ENCODE measurements around the gene TSPAN9. TPM values are rescaled to one million over a fixed set of nuclear protein-coding genes. Genes with fewer than 3 reads are reported as not detected.

Gene TSPAN9
- total RNA-seq, 2 experiments from 2014 or later = 0.07 TPM; not detected in 1

DNA sequence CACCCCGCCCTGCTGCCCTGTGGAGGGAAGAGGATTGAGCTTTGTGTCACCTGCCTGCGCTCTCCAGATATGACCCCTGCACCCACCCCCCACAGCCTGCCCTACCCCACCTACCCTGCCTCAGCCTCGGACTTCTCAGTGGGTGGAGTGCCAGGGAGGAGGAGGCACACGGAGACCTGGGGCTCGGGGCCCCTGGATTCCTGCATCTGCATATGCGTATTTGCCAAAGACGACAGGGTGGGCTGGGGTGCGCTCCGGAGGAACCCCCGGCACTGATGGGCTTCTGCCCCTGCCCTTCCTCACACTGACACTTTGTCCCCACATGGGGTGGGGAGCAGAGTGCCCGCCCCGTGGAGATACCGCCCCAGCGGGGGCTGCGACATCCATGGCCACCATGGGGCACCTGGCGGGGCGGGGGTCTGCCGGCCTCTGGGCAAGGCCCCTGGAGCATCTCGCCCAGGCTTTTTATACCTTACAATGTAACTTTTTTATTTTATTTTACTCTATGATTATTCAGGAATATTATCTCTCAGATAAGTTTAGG is 206.0 kb downstream of the TSPAN9 start:
- POLR2A ChIA-PET = no interaction called here
- intact Hi-C loops (cut with micrococcal nuclease) = no loop called here
- Mint-ChIP-seq H3K9me3 (no peaks in the 10 kb centered on the region), H3K36me3 (ENCODE audit: low read depth) (no peaks in the 10 kb centered on the region), H3K4me3 (no peak overlapping the region), H3K4me1 (ENCODE audit: low read depth) (no peaks in the 10 kb centered on the region), H3K27me3 (peaks cover 3% of the 10 kb centered on the region), H3K27ac (no peak overlapping the region)
- DNase-seq (no peak), ATAC-seq (no peak)
- CTCF ChIA-PET = interaction anchor here (0.6 to 2.1 kb wide), 3 partner anchors 17 to 1640 kb away, joined by 3 to 5 read pairs (median 4); no protein-coding TSS in a partner anchor
- TF ChIP-seq, protein P1, sequence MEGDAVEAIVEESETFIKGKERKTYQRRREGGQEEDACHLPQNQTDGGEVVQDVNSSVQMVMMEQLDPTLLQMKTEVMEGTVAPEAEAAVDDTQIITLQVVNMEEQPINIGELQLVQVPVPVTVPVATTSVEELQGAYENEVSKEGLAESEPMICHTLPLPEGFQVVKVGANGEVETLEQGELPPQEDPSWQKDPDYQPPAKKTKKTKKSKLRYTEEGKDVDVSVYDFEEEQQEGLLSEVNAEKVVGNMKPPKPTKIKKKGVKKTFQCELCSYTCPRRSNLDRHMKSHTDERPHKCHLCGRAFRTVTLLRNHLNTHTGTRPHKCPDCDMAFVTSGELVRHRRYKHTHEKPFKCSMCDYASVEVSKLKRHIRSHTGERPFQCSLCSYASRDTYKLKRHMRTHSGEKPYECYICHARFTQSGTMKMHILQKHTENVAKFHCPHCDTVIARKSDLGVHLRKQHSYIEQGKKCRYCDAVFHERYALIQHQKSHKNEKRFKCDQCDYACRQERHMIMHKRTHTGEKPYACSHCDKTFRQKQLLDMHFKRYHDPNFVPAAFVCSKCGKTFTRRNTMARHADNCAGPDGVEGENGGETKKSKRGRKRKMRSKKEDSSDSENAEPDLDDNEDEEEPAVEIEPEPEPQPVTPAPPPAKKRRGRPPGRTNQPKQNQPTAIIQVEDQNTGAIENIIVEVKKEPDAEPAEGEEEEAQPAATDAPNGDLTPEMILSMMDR (IDR thresholded peaks at IDR 0.05) = no peak

DNA sequence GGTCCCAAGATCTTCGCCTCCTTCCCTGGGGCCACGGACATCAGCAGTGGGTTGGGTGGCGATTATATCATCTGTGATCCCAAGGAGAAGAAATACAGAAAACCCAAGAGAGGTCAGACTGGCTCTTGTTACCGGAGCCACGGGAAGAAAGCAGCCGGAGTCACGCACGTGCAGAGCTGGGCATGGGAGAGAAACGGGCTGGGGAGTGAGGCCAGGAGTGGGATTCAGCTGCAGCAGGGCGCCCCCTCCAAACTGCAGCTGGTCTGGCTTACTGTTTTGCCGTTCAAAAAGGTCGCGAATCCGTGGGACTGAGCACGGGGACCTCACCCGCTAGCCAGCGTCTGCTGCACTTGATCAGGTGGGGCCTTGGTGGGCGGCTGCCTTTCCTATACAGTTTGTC is 207.2 kb downstream of the TSPAN9 start:
- CTCF ChIA-PET = interaction anchor here (1.0 to 1.4 kb wide), 2 partner anchors 9 to 16 kb away, joined by 4 to 7 read pairs; no protein-coding TSS in a partner anchor

DNA sequence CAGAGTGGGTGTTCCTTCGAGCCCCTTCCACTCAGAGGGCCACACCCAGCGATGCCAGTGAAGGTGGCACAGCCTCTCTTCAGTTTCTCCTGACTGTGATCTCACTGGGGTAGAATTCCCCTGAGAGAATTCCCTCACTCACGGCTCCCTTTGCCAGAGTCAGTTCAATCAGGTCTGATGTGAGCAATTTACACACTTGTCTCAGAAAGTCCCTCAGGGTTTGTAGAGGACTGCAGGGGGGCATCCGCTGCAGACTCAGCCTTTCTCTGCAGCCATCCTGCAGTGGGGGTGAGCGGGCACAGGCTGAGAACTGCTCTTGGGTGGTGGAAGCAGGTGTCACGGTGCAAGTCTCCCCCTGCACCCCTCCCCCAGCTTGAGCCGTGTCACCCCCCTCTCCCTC is 208.4 kb downstream of the TSPAN9 start:
- Mint-ChIP-seq H3K27ac (no peak overlapping the region), H3K9me3 (no peaks in the 10 kb centered on the region), H3K36me3 (ENCODE audit: low read depth) (no peaks in the 10 kb centered on the region), H3K4me1 (ENCODE audit: low read depth) (no peaks in the 10 kb centered on the region), H3K27me3 (no peaks in the 10 kb centered on the region), H3K4me3 (no peak overlapping the region)
- ChIA-PET CTCF (interaction anchor here (1.4 kb wide), 1 partner anchor 11 kb away, joined by 7 read pairs; no protein-coding TSS in a partner anchor), POLR2A (no interaction called here)
- no peak for DNase-seq
- intact Hi-C loops (cut with micrococcal nuclease) = no loop called here
- ATAC-seq = no peak
- TF ChIP-seq, protein P1 (IDR thresholded peaks at IDR 0.05) = no peak

More for the DNA sequence above, 207.2 kb downstream of the TSPAN9 start:
- Mint-ChIP-seq H3K4me3 (no peak overlapping the region), H3K27me3 (no peaks in the 10 kb centered on the region), H3K4me1 (ENCODE audit: low read depth) (no peaks in the 10 kb centered on the region), H3K9me3 (no peaks in the 10 kb centered on the region), H3K36me3 (ENCODE audit: low read depth) (no peaks in the 10 kb centered on the region), H3K27ac (no peak overlapping the region)
- DNase-seq (no peak), ATAC-seq (no peak)
- TF ChIP-seq, protein P1 (IDR thresholded peaks at IDR 0.05) = no peak
- POLR2A ChIA-PET = no interaction called here
- intact Hi-C loops (cut with micrococcal nuclease) = no loop called here

DNA sequence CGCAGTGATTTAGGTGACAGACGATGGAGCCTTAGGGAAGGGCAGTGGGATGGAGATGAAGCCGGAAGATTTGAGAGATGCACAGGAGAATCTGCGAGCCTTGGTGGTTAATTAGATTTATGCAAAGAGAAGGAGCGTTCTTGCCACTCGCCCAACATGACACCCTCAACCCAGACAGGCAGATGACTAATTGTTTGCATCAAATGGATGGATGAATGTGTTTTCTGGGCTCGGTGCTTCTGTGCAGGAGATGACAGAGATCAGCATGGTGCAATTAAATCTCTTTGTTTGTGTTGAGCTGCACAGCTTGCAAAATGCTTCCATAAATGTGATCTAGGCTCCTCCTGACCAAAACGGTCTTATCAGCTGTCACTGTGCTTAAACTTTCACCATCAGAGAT is 211.5 kb downstream of the TSPAN9 start:
- DNase-seq (no peak), ATAC-seq (no peak)
- ChIA-PET CTCF (interaction anchor here (1.1 to 4.7 kb wide), 3 partner anchors 11 to 515 kb away, joined by 5 to 36 read pairs (median 6); no protein-coding TSS in a partner anchor), POLR2A (no interaction called here)
- intact Hi-C loops (cut with micrococcal nuclease) = no loop called here
- no peak overlapping the region for H3K4me3 Mint-ChIP-seq
- TF ChIP-seq, protein P1 (IDR thresholded peaks at IDR 0.05) = no peak
- no peak overlapping the region for H3K27ac Mint-ChIP-seq
- no peaks in the 10 kb centered on the region for H3K9me3 Mint-ChIP-seq
- H3K4me1 Mint-ChIP-seq (ENCODE audit: low read depth) = no peaks in the 10 kb centered on the region
- H3K36me3 Mint-ChIP-seq (ENCODE audit: low read depth) = no peaks in the 10 kb centered on the region
- H3K27me3 Mint-ChIP-seq = no peaks in the 10 kb centered on the region

DNA sequence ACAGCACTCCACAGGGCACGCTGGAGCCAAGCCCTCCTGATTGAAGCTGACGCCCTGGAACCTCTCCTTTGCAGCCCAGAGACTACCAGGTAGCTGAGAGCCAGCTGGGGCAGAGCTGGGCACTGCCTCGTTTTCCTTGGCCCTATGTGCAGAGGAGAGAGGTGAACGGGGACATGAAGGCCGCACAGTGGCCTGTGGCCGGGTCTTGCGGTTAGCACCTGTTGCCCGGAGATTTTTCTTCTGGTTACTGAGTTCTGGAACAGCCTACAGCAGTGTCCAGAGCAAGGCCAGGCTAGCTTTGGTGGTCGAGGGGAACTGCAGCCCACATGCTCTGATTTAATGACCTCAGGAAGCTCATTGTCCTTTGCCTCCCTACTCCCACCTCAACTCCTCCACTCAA is 212.5 kb downstream of the TSPAN9 start:
- ATAC-seq (no peak), DNase-seq (no peak)
- intact Hi-C loops (cut with micrococcal nuclease) = no loop called here
- Mint-ChIP-seq H3K9me3 (no peaks in the 10 kb centered on the region), H3K27me3 (no peaks in the 10 kb centered on the region), H3K4me1 (ENCODE audit: low read depth) (no peaks in the 10 kb centered on the region), H3K4me3 (no peak overlapping the region), H3K36me3 (ENCODE audit: low read depth) (no peaks in the 10 kb centered on the region), H3K27ac (no peak overlapping the region)
- ChIA-PET POLR2A (interaction anchor here (0.6 to 0.7 kb wide), 2 partner anchors 14 to 726 kb away, joined by 3 to 4 read pairs; no protein-coding TSS in a partner anchor), CTCF (interaction anchor here (0.8 to 4.7 kb wide), 3 partner anchors 10 to 514 kb away, joined by 3 to 36 read pairs (median 5); no protein-coding TSS in a partner anchor)
- TF ChIP-seq, protein P1 (IDR thresholded peaks at IDR 0.05) = no peak
